HuH-7 (cell line): ENCODE results near the gene PKD1L1.
A peak's percentile ranks its signal among the peaks of the same experiment; 100 is the strongest.
"Not testable (repeated sequence)": the region's sequence is repeated elsewhere in the genome, so short reads cannot be mapped to it uniquely, and the experiment has no call there.

Experiments
- DNase-seq: peaks from one replicate; pipeline ENCODE4 v3.0.0; 2011; ENCODE audit warnings: low spot score

PKD1L1 gene

GRCh38 chr7:47948141-47948790 lies at the start of gene PKD1L1:
Gene PKD1L1, minus strand, starts transcription at chr7:47948466. Its CDS starts 26 bp downstream, at chr7:47948440.
- no peak for DNase-seq

DNA sequence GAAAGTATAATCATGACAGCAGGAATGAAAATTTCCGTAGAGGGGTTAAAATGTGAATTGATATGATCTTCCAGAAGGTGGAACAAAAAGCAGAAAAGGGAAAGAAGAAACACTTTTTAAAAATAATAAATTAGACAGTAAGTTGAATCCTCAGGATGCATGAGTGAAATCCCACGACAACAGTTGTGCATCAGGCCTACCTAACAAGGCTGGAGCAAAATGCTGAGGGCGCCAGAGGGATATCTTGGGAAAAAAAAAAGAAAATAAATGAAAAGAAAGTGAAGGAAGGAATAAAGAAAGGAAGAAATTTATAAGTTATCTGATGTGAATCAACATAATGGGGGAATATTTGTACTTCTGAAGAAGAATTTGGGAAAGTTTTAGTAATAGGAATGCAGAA lies 44.2 kb upstream of the PKD1L1 start:
- DNase-seq: no peak

DNA sequence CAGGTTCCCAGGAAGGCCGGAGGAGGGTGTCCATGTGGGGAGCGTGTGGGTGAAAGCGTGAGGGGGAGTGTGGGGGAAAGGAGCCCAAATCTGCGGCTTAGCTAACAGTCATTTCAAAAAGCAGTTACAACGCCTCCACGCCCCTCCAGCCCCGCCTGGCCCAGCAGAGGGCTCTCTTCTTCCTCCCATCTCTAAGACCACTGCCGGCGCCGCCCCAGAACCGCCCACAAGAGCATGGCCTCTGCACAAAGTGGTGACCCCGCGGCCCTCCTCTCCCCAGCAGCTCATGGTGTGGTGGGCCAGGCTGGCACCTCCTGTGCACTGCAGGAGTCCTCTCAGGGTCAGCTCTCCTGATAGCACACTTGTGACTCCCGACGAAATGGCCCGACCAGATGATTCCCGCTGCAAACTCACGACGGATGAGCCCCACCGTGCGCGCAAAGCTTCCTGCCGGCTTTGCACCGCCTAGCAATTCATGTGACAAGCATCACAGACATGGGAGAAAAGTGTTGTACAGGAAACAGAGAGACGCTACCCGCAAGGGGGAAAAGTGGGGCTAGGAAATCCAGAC lies 43.6 kb upstream of the PKD1L1 start:
- peak; percentile 65 for DNase-seq

- DNase-seq: no peak
Measured at GRCh38 chr7:47991270-47991669, 43.0 kb upstream of the PKD1L1 start.

DNA sequence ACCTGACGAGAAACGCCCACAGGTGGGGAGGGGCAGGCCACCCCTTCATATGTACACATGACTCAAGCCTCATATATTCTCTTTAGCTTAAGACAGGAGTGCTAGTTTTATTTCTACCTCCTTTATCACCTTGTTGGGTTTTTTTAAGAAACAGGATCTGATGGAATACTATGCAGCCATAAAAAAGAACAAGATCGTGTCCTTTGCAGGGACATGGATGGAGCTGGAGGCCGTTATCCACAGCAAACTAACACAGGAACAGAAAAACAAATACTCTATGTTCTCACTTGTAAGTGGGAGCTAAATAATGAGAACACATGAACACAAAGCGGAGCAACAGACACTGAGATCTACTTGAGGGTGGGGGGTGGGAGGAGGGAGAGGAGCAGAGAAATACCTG lies 42.3 kb upstream of the PKD1L1 start:
- DNase-seq: no peak

GRCh38 chr7:47989607-47990400 lies 41.5 kb upstream of the PKD1L1 start:
- DNase-seq: not testable (repeated sequence)

DNA sequence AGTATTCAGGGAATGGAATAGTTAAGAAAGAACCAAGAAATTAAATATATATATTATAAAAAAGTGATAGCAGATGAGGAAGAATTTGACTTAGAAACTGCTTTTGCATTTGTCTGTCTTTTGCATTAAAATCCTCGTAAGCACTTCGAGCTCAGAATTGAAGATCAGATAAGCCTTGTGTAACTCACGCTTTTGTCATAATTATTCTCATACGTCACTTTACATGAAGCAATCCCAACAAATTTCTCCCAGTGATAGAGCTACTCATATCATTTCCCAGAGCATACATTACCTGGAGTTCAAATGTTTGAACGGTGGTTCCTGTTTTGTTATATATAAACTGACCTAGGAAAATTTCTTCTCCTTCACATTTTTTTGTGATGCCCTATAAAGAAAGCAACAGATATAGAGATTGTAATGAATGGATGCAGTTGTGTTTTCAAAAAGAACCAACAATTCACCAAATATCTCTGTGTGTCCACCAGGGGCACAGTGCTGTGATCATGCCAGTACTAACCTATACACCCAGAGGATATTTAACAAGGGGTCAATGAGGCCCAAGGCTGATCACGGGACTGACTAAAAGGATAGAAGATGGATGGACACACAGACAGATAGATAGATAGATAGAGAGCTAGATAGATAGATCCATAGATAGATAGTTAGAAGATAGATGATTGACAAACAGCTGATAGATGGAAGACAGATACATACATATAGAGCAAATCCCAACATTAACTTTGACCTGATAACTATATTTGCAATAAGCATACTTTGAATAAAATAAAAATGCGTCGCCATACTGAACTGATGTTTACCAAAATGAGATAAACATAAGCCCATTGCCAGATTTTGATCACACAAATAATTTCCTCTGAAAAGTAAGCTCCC lies 40.5 kb upstream of the PKD1L1 start:
- peak; percentile 31 for DNase-seq

DNA sequence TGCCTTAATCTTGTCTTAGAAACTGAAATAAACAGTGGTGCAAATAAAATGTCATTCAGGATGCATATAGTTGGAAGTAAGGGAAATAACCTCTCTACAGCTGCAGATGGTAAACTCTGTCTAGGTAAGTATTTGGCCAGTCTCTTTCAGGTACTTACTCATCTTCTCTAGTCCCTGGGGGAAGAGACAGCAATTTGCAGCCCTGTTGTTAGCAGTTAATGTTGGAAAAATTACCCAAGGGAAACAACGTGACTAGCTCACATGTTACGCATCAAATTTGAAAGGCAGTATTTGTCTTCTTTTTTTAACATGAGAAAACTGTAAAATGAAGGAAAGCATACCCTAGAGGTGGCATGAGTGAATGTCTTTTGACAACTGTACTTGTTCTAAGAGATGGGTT lies 34.3 kb upstream of the PKD1L1 start:
- DNase-seq: no peak

DNA sequence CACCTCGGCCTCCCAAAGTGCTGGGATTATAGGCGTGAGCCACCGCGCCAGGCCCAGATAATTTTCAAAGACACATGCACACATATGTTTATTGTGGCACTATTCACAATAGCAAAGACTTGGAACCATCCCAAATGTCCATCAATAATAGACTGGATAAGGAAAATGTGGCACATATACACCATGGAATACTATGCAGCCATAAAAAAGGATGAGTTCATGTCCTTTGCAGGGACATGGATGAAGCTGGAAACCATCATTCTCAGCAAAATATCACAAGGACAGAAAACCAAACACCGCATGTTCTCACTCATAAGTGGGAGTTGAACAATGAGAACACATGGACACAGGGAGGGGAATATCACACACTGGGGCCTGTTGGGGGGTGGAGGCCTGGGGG lies 32.4 kb upstream of the PKD1L1 start:
- DNase-seq: not testable (repeated sequence)

DNA sequence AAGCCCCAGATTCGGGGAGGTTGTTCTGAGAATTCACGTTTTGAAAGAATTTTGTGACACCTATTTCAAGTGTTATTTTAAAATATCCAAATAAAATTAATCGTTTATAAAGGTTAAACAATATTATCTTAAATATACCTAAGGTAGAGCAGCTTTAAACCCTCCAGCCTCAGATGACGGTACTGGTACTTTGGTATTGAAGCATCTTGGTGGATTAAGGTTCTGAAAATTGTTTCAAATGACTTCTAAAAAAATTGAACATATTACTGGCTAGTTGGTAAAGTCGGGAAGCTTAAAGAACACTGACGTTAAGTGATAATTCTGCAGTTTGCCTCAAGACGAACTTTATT lies 31.5 kb upstream of the PKD1L1 start:
- DNase-seq: no peak

GRCh38 chr7:47979145-47979831 lies 31.0 kb upstream of the PKD1L1 start, which contains the start of gene HUS1:
Gene HUS1, minus strand, starts transcription at chr7:47979615. Its CDS starts 96 bp downstream, at chr7:47979519.
- peak; percentile 85 for DNase-seq

DNA sequence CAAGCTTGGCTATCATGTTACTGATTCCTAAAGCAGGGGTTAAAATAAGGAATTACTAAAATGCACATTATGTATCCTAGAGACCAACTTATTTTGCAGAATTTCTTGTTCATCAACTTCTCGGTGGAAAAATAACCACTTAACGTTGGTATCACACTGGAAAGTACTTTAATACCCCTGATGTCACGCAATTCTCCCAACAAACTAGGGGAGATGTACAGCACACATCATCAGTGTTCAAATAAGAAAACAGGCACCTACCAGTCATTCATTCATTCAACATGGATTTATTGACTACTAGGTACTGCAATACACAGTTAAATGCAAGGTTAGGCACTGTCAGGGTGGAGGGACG lies 30.5 kb upstream of the PKD1L1 start:
- no peak for DNase-seq

DNA sequence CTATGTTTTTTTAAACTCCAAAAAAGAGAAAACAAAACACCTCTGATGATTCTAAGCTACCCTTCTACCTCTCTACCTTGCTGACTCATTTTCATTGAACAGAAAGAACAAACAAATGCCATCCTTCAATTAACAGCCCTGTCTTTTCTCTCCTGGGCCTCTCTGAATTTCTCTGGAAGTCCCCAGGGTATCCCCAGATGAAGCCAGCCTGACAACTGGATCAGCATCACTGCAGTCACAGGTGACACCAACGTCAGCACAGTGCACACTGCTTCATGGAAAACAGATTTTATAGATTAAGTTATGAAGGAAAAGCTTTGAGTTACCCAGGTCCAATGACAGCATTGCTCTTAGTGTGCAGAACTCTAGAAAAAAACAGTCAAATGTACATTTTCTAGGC lies 25.5 kb upstream of the PKD1L1 start:
- DNase-seq: no peak

DNA sequence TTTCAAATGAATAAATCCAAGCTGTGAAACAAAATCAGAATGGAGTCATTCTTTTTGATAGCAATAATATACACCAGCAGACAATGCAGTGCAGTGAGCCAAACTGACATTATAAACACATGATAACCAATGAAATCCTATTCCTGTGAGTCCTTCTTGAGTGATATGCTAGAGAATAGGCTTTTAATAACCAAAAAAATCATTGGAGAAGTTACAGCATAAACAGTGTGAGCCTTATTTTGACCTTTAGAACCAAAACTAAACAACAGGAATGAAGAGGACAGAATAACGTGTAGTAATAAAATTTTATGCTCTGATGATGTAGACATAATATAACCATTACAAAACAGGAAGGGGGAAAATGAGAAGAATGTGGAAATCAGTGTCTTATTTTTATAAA lies 22.5 kb upstream of the PKD1L1 start:
- DNase-seq: no peak

GRCh38 chr7:47968847-47969774 lies 20.8 kb upstream of the PKD1L1 start:
- peak; percentile 85 for DNase-seq

GRCh38 chr7:47967708-47968107 lies 19.4 kb upstream of the PKD1L1 start:
- DNase-seq: no peak

GRCh38 chr7:47967123-47967522 lies 18.9 kb upstream of the PKD1L1 start:
- DNase-seq: no peak

DNA sequence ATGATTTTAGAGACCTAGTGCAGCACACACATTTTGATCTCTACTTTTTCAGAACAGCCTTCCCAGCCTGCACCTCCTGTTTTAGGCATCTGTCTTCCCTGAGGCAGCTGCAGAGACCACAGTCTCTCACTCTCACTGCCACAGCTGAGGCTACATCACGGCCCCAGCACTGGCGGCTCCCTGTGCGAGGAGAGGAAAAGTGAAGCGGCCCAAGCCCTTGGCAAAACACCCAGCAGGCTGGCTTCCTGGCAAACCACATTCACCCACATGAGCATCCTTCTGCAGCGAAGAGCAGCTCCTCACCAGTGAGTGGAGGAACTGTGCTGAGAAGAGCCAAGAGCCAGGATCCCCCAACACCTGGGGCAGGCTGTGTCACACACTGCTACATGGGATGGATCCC lies 17.2 kb upstream of the PKD1L1 start:
- DNase-seq: no peak

DNA sequence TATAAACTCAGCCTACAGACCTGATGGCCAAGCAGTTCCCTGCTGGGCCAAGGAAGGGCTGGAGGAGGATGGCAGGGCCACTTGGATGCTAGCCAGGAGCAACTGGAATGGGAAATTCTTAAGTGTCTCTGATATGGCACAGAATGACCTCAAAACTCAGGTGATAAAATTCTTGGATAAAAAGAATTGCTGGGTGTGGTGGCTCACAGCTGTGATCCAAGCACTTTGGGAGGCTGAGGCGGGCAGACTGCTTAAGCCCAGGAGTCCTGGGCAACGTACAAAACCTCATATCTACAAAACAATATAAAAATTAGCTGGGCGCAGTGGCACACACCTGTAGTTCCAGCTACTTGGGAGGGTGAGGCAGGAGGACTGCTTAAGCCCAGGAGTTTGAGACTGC lies 14.0 kb upstream of the PKD1L1 start:
- no peak for DNase-seq

- DNase-seq: no peak
Measured at GRCh38 chr7:47957156-47957555, 8.9 kb upstream of the PKD1L1 start.

DNA sequence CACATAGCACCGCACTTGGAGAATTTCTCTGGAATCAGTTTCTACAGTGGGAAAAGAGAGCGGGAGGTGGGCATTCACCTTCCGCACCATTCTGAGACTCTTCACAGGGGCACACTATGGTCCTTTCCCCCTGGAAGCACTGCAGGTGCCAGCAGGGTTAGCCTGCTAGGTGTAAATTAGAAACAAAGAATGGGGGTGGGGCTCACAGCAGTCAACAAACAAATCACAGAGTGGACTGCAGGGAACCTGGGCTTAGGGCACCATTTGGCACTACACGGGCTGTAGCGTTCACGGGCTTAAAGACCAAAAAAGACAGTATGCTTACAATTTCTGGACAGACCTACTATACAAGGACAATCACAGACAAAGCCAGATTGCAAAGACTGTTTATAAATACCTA lies 8.0 kb upstream of the PKD1L1 start:
- no peak for DNase-seq
